ENCODE measurements around the gene ABHD13. TPM values are rescaled to one million over a fixed set of nuclear protein-coding genes. Genes with fewer than 3 reads are reported as not detected.
A peak's percentile ranks its signal among the peaks of the same experiment; 100 is the strongest.
"Not testable (repeated sequence)": the region's sequence is repeated elsewhere in the genome, so short reads cannot be mapped to it uniquely, and the experiment has no call there.

The ABHD13 gene
- total RNA-seq, 1 experiment from 2014 or later = 3.4 TPM

DNA sequence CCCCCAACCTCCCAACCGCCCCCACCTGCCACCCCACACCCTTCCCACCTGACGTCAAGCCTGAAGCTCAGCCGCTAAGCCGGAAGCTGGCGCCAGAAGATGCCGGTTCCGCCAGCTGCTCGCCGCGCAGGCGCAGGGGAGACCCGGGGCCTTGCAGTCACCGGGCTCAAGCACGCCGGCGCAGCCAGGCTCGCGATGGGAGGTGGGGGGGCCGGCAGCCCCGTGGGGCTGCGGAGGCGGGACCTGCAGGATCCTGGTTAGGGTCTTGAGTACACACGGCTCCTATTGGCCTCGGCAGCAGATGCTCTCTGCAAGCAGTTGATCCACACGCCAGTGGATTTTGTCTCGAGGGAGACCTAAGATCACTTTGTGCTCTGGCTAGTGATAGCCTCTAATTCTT, 2.8 kb upstream of the ABHD13 start, which contains the start of gene LIG4:
TSS of gene LIG4 (minus strand) at position 101 of the 400 bp plus-strand sequence. CDS start 4,268 bp downstream, outside the sequence.
- H3K27me3 Mint-ChIP-seq (ENCODE audit: unreplicated experiment) = no peaks in the 10 kb centered on the region
- CTCF ChIA-PET = no interaction called here
- peaks cover 16% of the 10 kb centered on the region for H3K36me3 Mint-ChIP-seq (ENCODE audit: insufficient read depth, unreplicated experiment)
- peak; percentile 67 for DNase-seq
- H3K4me1 Mint-ChIP-seq (ENCODE audit: low read depth, unreplicated experiment) = no peaks in the 10 kb centered on the region
- intact Hi-C loops (cut with micrococcal nuclease; ENCODE audit: unreplicated experiment) = no loop called here
- no peak within 1 kb of the TSS for H3K27ac Mint-ChIP-seq (ENCODE audit: unreplicated experiment)
- TF ChIP-seq, protein P1, sequence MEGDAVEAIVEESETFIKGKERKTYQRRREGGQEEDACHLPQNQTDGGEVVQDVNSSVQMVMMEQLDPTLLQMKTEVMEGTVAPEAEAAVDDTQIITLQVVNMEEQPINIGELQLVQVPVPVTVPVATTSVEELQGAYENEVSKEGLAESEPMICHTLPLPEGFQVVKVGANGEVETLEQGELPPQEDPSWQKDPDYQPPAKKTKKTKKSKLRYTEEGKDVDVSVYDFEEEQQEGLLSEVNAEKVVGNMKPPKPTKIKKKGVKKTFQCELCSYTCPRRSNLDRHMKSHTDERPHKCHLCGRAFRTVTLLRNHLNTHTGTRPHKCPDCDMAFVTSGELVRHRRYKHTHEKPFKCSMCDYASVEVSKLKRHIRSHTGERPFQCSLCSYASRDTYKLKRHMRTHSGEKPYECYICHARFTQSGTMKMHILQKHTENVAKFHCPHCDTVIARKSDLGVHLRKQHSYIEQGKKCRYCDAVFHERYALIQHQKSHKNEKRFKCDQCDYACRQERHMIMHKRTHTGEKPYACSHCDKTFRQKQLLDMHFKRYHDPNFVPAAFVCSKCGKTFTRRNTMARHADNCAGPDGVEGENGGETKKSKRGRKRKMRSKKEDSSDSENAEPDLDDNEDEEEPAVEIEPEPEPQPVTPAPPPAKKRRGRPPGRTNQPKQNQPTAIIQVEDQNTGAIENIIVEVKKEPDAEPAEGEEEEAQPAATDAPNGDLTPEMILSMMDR (IDR thresholded peaks at IDR 0.05; ENCODE audit: unreplicated experiment) = no peak
- no peaks in the 10 kb centered on the region for H3K9me3 Mint-ChIP-seq (ENCODE audit: low read depth, unreplicated experiment)
- no peak within 1 kb of the TSS for H3K4me3 Mint-ChIP-seq (ENCODE audit: low read depth, unreplicated experiment)
- no TSS peak for BruUV-seq (replicated peaks)

- intact Hi-C loops (cut with micrococcal nuclease; ENCODE audit: unreplicated experiment); H3K9me3 Mint-ChIP-seq (ENCODE audit: low read depth, unreplicated experiment); H3K27me3 Mint-ChIP-seq (ENCODE audit: unreplicated experiment); H3K4me1 Mint-ChIP-seq (ENCODE audit: low read depth, unreplicated experiment); DNase-seq; CTCF ChIA-PET: not testable (repeated sequence)
- Mint-ChIP-seq H3K4me3 (ENCODE audit: low read depth, unreplicated experiment) (peak overlapping the region; percentile 93), H3K27ac (ENCODE audit: unreplicated experiment) (peak overlapping the region; percentile 80), H3K36me3 (ENCODE audit: insufficient read depth, unreplicated experiment) (peaks cover 16% of the 10 kb centered on the region)
- BruUV-seq (replicated peaks) = TSS peak; percentile 79
Measured at GRCh38 chr13:108217307-108218043, 717 bp upstream of the ABHD13 start.

DNA sequence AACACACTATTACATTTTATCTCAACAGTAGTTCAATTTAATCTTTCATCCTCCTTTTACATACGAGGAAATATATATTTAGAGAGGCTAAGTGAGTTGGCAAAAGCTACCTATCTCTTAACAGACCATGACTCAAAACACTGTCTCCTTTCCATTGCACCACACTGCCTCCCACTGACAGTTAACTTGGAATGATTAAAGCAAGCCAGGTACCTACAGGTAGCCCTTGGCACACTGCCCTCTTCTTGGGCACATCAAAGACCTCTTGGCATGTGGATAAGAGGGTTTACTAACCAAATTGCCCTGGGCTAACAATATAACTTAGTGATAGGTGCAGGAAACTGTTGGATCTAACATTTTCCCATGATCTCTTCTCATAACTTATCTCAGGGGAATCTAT, 1.8 kb downstream of the ABHD13 start:
- CTCF ChIA-PET = no interaction called here

DNA sequence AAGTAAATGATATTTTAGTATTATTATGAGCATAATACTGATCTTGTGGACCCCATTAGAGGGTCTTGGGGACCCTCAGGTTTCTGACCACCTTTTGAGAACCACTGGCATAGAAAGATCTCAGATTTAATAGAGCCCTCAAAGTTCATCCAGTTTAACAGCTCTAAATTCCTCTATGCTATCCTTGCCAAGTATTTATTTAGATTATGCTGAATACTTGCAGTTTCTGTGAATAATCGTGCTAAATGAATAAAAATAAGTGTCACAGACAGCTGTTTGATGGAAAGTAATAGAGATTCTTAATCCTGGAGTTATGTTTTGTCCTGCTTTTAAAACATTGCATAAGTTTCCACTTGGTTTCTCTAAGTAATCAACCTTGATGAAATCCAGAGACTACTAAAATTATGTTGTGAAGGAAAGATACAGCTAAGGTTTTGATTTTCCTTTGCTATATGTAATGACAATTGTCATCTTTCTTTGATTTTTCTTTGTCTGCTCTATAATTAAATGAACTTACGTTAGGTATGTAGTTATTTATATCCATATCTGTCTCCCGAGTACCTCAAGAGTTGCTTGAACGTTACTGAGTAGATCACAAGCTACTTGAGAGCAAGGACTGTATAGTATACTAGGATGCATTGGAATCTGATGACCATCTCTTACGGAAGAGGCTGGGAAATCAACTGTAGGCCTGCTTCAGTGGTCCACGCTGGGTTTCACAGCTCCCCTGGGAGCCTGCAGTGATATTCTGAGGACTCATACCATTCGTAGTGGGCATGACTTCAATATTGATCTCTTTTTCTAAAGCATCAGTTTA, 5.7 kb downstream of the ABHD13 start:
- H3K9me3 Mint-ChIP-seq (ENCODE audit: low read depth, unreplicated experiment) = no peaks in the 10 kb centered on the region
- H3K4me1 Mint-ChIP-seq (ENCODE audit: low read depth, unreplicated experiment) = peaks cover 9% of the 10 kb centered on the region
- H3K36me3 Mint-ChIP-seq (ENCODE audit: insufficient read depth, unreplicated experiment) = no peaks in the 10 kb centered on the region
- intact Hi-C loops (cut with micrococcal nuclease; ENCODE audit: unreplicated experiment) = loop anchor here (10.0 kb wide), 1 partner anchor 671 kb away; no protein-coding TSS in a partner anchor
- TF ChIP-seq, protein P1 (IDR thresholded peaks at IDR 0.05; ENCODE audit: unreplicated experiment) = no peak
- no peak overlapping the region for H3K4me3 Mint-ChIP-seq (ENCODE audit: low read depth, unreplicated experiment)
- BruUV-seq (replicated peaks) = no TSS peak
- CTCF ChIA-PET = no interaction called here
- DNase-seq = no peak
- no peaks in the 10 kb centered on the region for H3K27me3 Mint-ChIP-seq (ENCODE audit: unreplicated experiment)
- H3K27ac Mint-ChIP-seq (ENCODE audit: unreplicated experiment) = no peak overlapping the region

More for the DNA sequence above, 1.8 kb downstream of the ABHD13 start:
- H3K27me3 Mint-ChIP-seq (ENCODE audit: unreplicated experiment) = no peaks in the 10 kb centered on the region
- intact Hi-C loops (cut with micrococcal nuclease; ENCODE audit: unreplicated experiment) = loop anchor here (10.0 kb wide), 1 partner anchor 675 kb away; no protein-coding TSS in a partner anchor
- no peak for DNase-seq
- BruUV-seq (replicated peaks) = no TSS peak
- H3K4me1 Mint-ChIP-seq (ENCODE audit: low read depth, unreplicated experiment) = peaks cover 3% of the 10 kb centered on the region
- TF ChIP-seq, protein P1 (IDR thresholded peaks at IDR 0.05; ENCODE audit: unreplicated experiment) = no peak
- H3K27ac Mint-ChIP-seq (ENCODE audit: unreplicated experiment) = no peak overlapping the region
- peak overlapping the region; percentile 93 for H3K4me3 Mint-ChIP-seq (ENCODE audit: low read depth, unreplicated experiment)
- peaks cover 16% of the 10 kb centered on the region for H3K36me3 Mint-ChIP-seq (ENCODE audit: insufficient read depth, unreplicated experiment)
- no peaks in the 10 kb centered on the region for H3K9me3 Mint-ChIP-seq (ENCODE audit: low read depth, unreplicated experiment)
